ENCODE data around the gene NAT9. TPM values are rescaled to one million over a fixed set of nuclear protein-coding genes. Genes with fewer than 3 reads are reported as not detected.

NAT9 gene
- total and polyA plus RNA-seq, 9 donors: 19.7 to 87.0 (median 56.5) TPM

DNA sequence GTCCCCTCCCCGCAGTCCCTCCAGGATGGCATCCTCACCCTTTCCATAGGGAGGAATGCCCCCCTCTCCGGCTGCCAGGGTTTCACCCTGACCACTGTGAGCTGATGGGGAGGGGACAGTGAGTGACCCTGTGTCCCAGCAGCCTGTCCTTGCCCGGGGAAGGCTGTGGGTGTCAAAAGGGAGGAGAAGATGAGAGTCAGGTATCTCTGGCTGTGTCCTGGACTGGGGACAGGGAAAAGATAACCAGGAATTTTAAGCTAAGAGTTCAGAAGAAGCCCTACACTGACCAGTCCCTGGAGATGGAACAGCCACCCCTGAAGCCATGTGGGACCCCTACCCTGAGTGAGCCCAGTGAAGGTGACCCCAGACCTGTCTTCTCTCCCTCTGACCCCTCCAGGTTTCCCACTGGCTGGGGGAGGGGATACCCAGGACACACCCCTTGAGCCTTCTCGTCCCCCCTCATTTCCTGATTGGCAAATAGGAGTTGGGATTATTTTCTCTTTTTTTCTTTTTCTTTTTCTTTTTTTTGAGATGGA, 11.3 kb downstream of the NAT9 start:
- DNase-seq: no peak
- no peak overlapping the region for H3K4me3 ChIP-seq
- H3K9me3 ChIP-seq: no peaks in the 10 kb centered on the region
- H3K27me3 ChIP-seq: no peaks in the 10 kb centered on the region
- no peak overlapping the region for H3K27ac ChIP-seq
- H3K4me1 ChIP-seq (ENCODE audit: insufficient read depth): peaks cover 7% of the 10 kb centered on the region
- intact Hi-C loops (cut with DNase I): no loop called here
- TF ChIP-seq CTCF (IDR thresholded peaks at IDR 0.05): no peak
- TF ChIP-seq POLR2A (IDR thresholded peaks at IDR 0.05): no peak
- TF ChIP-seq EP300 (IDR thresholded peaks at IDR 0.05): no peak
- H3K36me3 ChIP-seq: no peaks in the 10 kb centered on the region
- 83 to 89% (median 87%) methylated on average over 4 of the region's 4 CpGs for WGBS, 3 donors

- H3K4me3 ChIP-seq: no peak overlapping the region
- no peak for DNase-seq
- intact Hi-C loops (cut with DNase I): no loop called here
- H3K36me3 ChIP-seq: no peaks in the 10 kb centered on the region
- TF ChIP-seq EP300 (IDR thresholded peaks at IDR 0.05) (no peak), CTCF (IDR thresholded peaks at IDR 0.05) (no peak), POLR2A (IDR thresholded peaks at IDR 0.05) (no peak)
- H3K27ac ChIP-seq: no peak overlapping the region
- H3K27me3 ChIP-seq: no peaks in the 10 kb centered on the region
- no peaks in the 10 kb centered on the region for H3K9me3 ChIP-seq
- peaks cover 8% of the 10 kb centered on the region for H3K4me1 ChIP-seq (ENCODE audit: insufficient read depth)
- 37 to 48% (median 41%) methylated on average over 15 to 16 of the region's 16 CpGs for WGBS, 3 donors
These were observed 12.4 kb downstream of the NAT9 start for GRCh38 chr17:74763565-74764387.

GRCh38 chr17:74761931-74762330, 14.2 kb downstream of the NAT9 start:
- TF ChIP-seq EP300 (IDR thresholded peaks at IDR 0.05) (no peak), POLR2A (IDR thresholded peaks at IDR 0.05) (no peak), CTCF (IDR thresholded peaks at IDR 0.05) (no peak)
- Histone ChIP-seq H3K4me3 (no peak overlapping the region), H3K36me3 (no peaks in the 10 kb centered on the region), H3K27me3 (no peaks in the 10 kb centered on the region), H3K4me1 (ENCODE audit: insufficient read depth) (peaks cover 23% of the 10 kb centered on the region), H3K9me3 (no peaks in the 10 kb centered on the region), H3K27ac (no peak overlapping the region)
- no peak for DNase-seq
- intact Hi-C loops (cut with DNase I): no loop called here
- 95 to 97% (median 96%) methylated on average over 11 of the region's 11 CpGs for WGBS, 3 donors

DNA sequence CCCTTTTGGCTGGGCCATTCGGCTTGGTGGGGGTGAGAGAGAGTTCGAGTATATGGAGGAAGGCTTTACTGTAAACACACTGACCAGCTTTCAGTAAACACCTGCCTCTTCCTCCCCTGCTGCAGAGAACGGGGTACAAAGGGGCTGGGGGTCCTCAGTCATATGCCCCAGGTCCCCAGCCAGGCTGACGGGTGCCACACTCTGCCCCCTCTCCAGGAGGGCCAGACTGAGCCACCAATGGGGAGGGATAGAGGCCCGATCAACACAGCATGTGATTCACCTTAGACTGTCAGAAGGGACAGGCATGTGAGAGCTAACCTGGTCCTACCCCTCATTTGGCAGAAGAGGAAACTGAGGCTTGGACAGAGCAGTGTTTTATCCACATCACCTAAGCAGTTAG, 14.7 kb downstream of the NAT9 start:
- no peak overlapping the region for H3K4me3 ChIP-seq

More for the DNA sequence above, 14.7 kb downstream of the NAT9 start:
- intact Hi-C loops (cut with DNase I): no loop called here
- DNase-seq: no peak
- no peaks in the 10 kb centered on the region for H3K36me3 ChIP-seq
- WGBS, 3 donors: 63 to 74% (median 73%) methylated on average over 5 of the region's 5 CpGs
- H3K27me3 ChIP-seq: no peaks in the 10 kb centered on the region
- peaks cover 23% of the 10 kb centered on the region for H3K4me1 ChIP-seq (ENCODE audit: insufficient read depth)
- H3K9me3 ChIP-seq: no peaks in the 10 kb centered on the region
- H3K27ac ChIP-seq: no peak overlapping the region
- TF ChIP-seq POLR2A (IDR thresholded peaks at IDR 0.05): no peak
- no peak for TF ChIP-seq EP300 (IDR thresholded peaks at IDR 0.05)
- no peak for TF ChIP-seq CTCF (IDR thresholded peaks at IDR 0.05)
